Caco-2 (cell line): ENCODE results near the gene RNF123. TPM values are rescaled to one million over a fixed set of nuclear protein-coding genes. Genes with fewer than 3 reads are reported as not detected.

ENCODE experiments used
- BruUV-seq: library from RNA; stranded (reverse); fragments of 400-500 nt; replicated peaks from 2 replicates; lab custom pipeline; 2021; lab: Mats Ljungman, UMichigan
- CTCF ChIA-PET: fragments of 300-600 bp; sonication (Branson Sonifier 250); formaldehyde crosslinking; loops from one replicate; lab custom pipeline; 2022; ENCODE audit warnings: antibody characterized with exemption; lab: Charles Lee
- POLR2A ChIA-PET: fragments of 300-600 bp; sonication (Branson Sonifier 250); formaldehyde crosslinking; loops from one replicate; lab custom pipeline; 2022; ENCODE audit warnings: antibody characterized with exemption; lab: Charles Lee
- DNase-seq, 2 experiments: peaks; one replicate each; pipeline versions ENCODE4 v3.0.0 to v3.0.0-alpha.2; 2020 to 2022
- H3K27me3 ChIP-seq: replicated peaks from 2 replicates; pipeline ENCODE4 v1.6.0; 2011; ENCODE audit warnings: low read length; ENCODE audit not compliant: control insufficient read depth, insufficient read depth
- H3K36me3 ChIP-seq: 2 replicates; pipeline ENCODE4 v1.5.1; 2011; ENCODE audit warnings: low read length; ENCODE audit not compliant: control insufficient read depth, insufficient read depth
- H3K4me1 ChIP-seq: fragments of 250-450 bp; sonication (Bioruptor Pico); 2 replicates; pipeline ENCODE4 v1.5.1; 2020; ENCODE audit warnings: mild to moderate bottlenecking
- H3K4me3 ChIP-seq: 2 replicates; pipeline ENCODE4 v1.5.1; 2011; ENCODE audit warnings: low read depth, mild to moderate bottlenecking, control low read depth, low read length
- H3K9me3 ChIP-seq: fragments of 250-450 bp; sonication (Bioruptor Pico); 2 replicates; pipeline ENCODE4 v1.5.1; 2020; ENCODE audit warnings: mild to moderate bottlenecking, moderate library complexity
- H3K27ac Mint-ChIP-seq: one replicate; pipeline ENCODE4 v1.8.0; 2022; ENCODE audit warnings: mixed read lengths; ENCODE audit not compliant: unreplicated experiment
- H3K27me3 Mint-ChIP-seq: one replicate; pipeline ENCODE4 v1.8.0; 2022; ENCODE audit warnings: mixed read lengths; ENCODE audit not compliant: insufficient read depth, unreplicated experiment
- H3K36me3 Mint-ChIP-seq: one replicate; pipeline ENCODE4 v1.8.0; 2022; ENCODE audit warnings: mild to moderate bottlenecking, mixed read lengths; ENCODE audit not compliant: insufficient read depth, unreplicated experiment
- H3K4me1 Mint-ChIP-seq: one replicate; pipeline ENCODE4 v1.8.0; 2022; ENCODE audit warnings: low read depth, mixed read lengths; ENCODE audit not compliant: unreplicated experiment
- H3K4me3 Mint-ChIP-seq: one replicate; pipeline ENCODE4 v1.8.0; 2022; ENCODE audit warnings: mild to moderate bottlenecking, moderate library complexity, mixed read lengths; ENCODE audit not compliant: unreplicated experiment
- H3K9me3 Mint-ChIP-seq: one replicate; pipeline ENCODE4 v1.8.0; 2022; ENCODE audit warnings: mixed read lengths; ENCODE audit not compliant: unreplicated experiment
- CTCF ChIP-seq, 2 experiments: fragments of 200-600 bp in 1 of 2; IDR thresholded peaks; 1 replicate in 1 of 2; 2 replicates in 1 of 2; pipeline versions ENCODE4 v1.5.1 to v1.8.0; 2011 to 2022; ENCODE audit warnings: antibody characterized with exemption in 1 of 2, control low read depth in 1 of 2, inconsistent platforms in 1 of 2, low read depth in 1 of 2, low read length in 1 of 2, mild to moderate bottlenecking in 1 of 2, moderate library complexity in 1 of 2; ENCODE audit not compliant: insufficient read depth in 1 of 2, severe bottlenecking in 1 of 2, unreplicated experiment in 1 of 2
- intact Hi-C: fragments of 100-400 bp; cut with micrococcal nuclease; formaldehyde crosslinking; loops from one replicate; pipeline ENCODE4 v1.10.0; 2022; ENCODE audit not compliant: unreplicated experiment
- total RNA-seq: library from RNA; stranded (reverse); gene quantifications from 2 replicates; pipeline ENCODE4 v1.2.3, GENCODE V29; 2022

Gene RNF123
- total RNA-seq, 1 experiment from 2014 or later, result 45.2 TPM

- H3K27me3 ChIP-seq, result no peaks in the 10 kb centered on the region
- Mint-ChIP-seq H3K9me3 (no peaks in the 10 kb centered on the region), H3K27ac (peak overlapping the region; percentile 96), H3K4me1 (peaks cover 7% of the 10 kb centered on the region), H3K27me3 (no peaks in the 10 kb centered on the region), H3K36me3 (peaks cover 46% of the 10 kb centered on the region), H3K4me3 (peak overlapping the region; percentile 93)
- peak overlapping the region; percentile 75 for H3K4me3 ChIP-seq
- DNase-seq, result peak in 1 of 2 experiments; percentile 57
- ChIA-PET CTCF (no interaction called here), POLR2A (no interaction called here)
- intact Hi-C loops, result loop anchor here (1.0 to 5.0 kb wide), 2 partner anchors 87 to 334 kb away; partner anchors contain the start of gene USP4
- no peaks in the 10 kb centered on the region for H3K9me3 ChIP-seq
- H3K4me1 ChIP-seq, result 0 out of 2 replicates have a peak, but pooled peaks cover 4% of the 10 kb centered on the region
- BruUV-seq, result no TSS peak
- TF ChIP-seq CTCF (IDR thresholded peaks at IDR 0.05; ENCODE audit: insufficient read depth in 1 of 2, low read depth in 1 of 2, low read length in 1 of 2, severe bottlenecking in 1 of 2, unreplicated experiment in 1 of 2), result no peak
- H3K36me3 ChIP-seq, result peaks cover 6% of the 10 kb centered on the region
Observed at GRCh38 chr3:49674497-49674983, 14.8 kb upstream of the RNF123 start.

- no peaks in the 10 kb centered on the region for H3K27me3 ChIP-seq
Observed at GRCh38 chr3:49675912-49676311, 13.4 kb upstream of the RNF123 start.

GRCh38 chr3:49680493-49681231 is 8.7 kb upstream of the RNF123 start:
- Mint-ChIP-seq H3K4me3 (no peak overlapping the region), H3K36me3 (peaks cover 59% of the 10 kb centered on the region), H3K27ac (no peak overlapping the region), H3K4me1 (no peaks in the 10 kb centered on the region), H3K9me3 (no peaks in the 10 kb centered on the region), H3K27me3 (no peaks in the 10 kb centered on the region)
- ChIA-PET POLR2A (no interaction called here), CTCF (no interaction called here)
- Histone ChIP-seq H3K4me3 (no peak overlapping the region), H3K4me1 (no peaks in the 10 kb centered on the region), H3K9me3 (no peaks in the 10 kb centered on the region), H3K27me3 (no peaks in the 10 kb centered on the region), H3K36me3 (peaks cover 7% of the 10 kb centered on the region)
- no TSS peak for BruUV-seq
- intact Hi-C loops, result no loop called here
- no peak for TF ChIP-seq CTCF (IDR thresholded peaks at IDR 0.05; ENCODE audit: insufficient read depth in 1 of 2, low read depth in 1 of 2, low read length in 1 of 2, severe bottlenecking in 1 of 2, unreplicated experiment in 1 of 2)
- DNase-seq, result no peak

More at GRCh38 chr3:49675912-49676311, 13.4 kb upstream of the RNF123 start:
- H3K27ac Mint-ChIP-seq, result no peak overlapping the region
- H3K4me1 Mint-ChIP-seq, result peaks cover 7% of the 10 kb centered on the region
- H3K9me3 ChIP-seq, result no peaks in the 10 kb centered on the region
- intact Hi-C loops, result no loop called here
- TSS peak; percentile 48 for BruUV-seq
- H3K4me3 ChIP-seq, result no peak overlapping the region
- TF ChIP-seq CTCF (IDR thresholded peaks at IDR 0.05; ENCODE audit: insufficient read depth in 1 of 2, low read depth in 1 of 2, low read length in 1 of 2, severe bottlenecking in 1 of 2, unreplicated experiment in 1 of 2), result no peak
- peaks cover 46% of the 10 kb centered on the region for H3K36me3 Mint-ChIP-seq
- ChIA-PET CTCF (no interaction called here), POLR2A (interaction anchor here (0.6 kb wide), 1 partner anchor 17 kb away, joined by 5 read pairs; no protein-coding TSS in a partner anchor)
- H3K9me3 Mint-ChIP-seq, result no peaks in the 10 kb centered on the region
- peaks cover 6% of the 10 kb centered on the region for H3K36me3 ChIP-seq
- H3K4me1 ChIP-seq, result 0 out of 2 replicates have a peak, but pooled peaks cover 4% of the 10 kb centered on the region
- no peak for DNase-seq
- H3K4me3 Mint-ChIP-seq, result no peak overlapping the region
- no peaks in the 10 kb centered on the region for H3K27me3 Mint-ChIP-seq
